IPS DF 6.9 (cell line): ENCODE data around the gene PPIL4.
A peak's percentile ranks its signal among the peaks of the same experiment; 100 is the strongest.

Experiments used
- DNase-seq: peaks from one replicate; pipeline ENCODE4 v3.0.0-alpha.2; 2013; ENCODE audit warnings: low read depth, low spot score
- H3K27ac ChIP-seq: one replicate; pipeline ENCODE4 v1.5.1; 2013; ENCODE audit warnings: low read length, control low read depth
- H3K27me3 ChIP-seq: 2 replicates; pipeline ENCODE4 v1.6.1; 2013; ENCODE audit warnings: mild to moderate bottlenecking, low read length; ENCODE audit not compliant: control insufficient read depth, insufficient read depth
- H3K36me3 ChIP-seq: 2 replicates; pipeline ENCODE4 v1.6.1; 2013; ENCODE audit warnings: low read length; ENCODE audit not compliant: control insufficient read depth, insufficient read depth
- H3K4me1 ChIP-seq: 2 replicates; pipeline ENCODE4 v1.6.1; 2013; ENCODE audit warnings: low read length; ENCODE audit not compliant: control insufficient read depth, insufficient read depth
- H3K4me3 ChIP-seq: 2 replicates; pipeline ENCODE4 v1.5.1; 2013; ENCODE audit warnings: mild to moderate bottlenecking, low read length
- H3K9me3 ChIP-seq: 2 replicates; pipeline ENCODE4 v1.6.1; 2013; ENCODE audit warnings: low read length, inconsistent platforms; ENCODE audit not compliant: control insufficient read depth, insufficient read depth
- WGBS: extraction: QIAGEN DNeasy Blood & Tissue Kit; methylation state at CpG from one replicate; pipeline ENCODE4 v1.1.7; 2013; ENCODE audit warnings: mixed read lengths, missing lambda C conversion rate; ENCODE audit not compliant: insufficient read length, insufficient coverage; 5-methylcytosine and 5-hydroxymethylcytosine counted together

Gene PPIL4

DNA sequence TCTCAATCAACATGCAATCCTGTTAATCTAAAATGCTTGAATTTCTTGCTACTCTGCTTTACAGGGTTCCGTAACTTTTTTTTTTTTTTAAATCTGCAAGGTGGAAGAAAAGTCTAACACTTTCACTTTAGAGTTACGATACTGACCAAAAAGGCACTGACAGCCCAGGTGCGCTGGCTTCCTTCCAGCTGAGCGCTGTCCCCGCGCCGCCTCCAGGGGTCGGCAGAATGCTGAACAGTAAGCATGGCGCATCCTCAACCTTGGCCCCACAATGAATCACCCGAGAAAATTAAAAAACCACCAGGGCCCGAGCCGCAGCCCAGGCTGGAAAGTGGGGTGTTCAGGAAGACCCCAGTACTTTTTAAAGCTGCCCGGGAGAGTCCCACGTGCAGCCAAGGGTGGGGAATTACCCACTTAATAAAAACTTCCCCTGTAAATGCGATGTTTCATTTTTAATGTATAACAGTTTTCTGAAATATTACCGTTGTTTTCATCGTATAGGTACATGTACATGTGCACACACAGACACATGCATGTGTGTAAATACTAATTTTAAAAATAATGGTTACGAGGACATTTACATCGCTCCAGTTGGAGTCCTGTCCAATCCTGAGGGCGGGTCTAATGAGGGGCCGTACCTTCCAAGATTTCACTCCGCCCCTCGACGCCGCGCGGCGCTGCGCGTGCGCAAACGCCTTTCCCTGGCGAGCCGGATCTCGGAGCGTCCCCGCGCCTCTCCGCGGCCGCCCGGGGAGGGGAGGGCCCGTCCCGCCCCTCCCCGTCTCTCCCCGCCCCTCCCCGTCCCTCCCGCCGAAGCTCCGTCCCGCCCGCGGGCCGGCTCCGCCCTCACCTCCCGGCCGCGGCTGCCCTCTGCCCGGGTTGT is 19.9 kb upstream of the PPIL4 start, which contains the start of gene GINM1:
Gene GINM1, plus strand, starts transcription at position 849 of the 883 bp plus-strand sequence. CDS start 40 bp downstream, outside the sequence.
- no CpG with 5 or more reads among the region's 59 CpGs for WGBS
- Histone ChIP-seq H3K27me3 (no peaks in the 10 kb centered on the region), H3K9me3 (no peaks in the 10 kb centered on the region), H3K4me1 (no peaks in the 10 kb centered on the region), H3K36me3 (no peaks in the 10 kb centered on the region; the same call in 1 of the 2 replicates), H3K4me3 (peak within 1 kb of the TSS; percentile 69), H3K27ac (no peak within 1 kb of the TSS)
- peak; percentile 89 for DNase-seq

GRCh38 chr6:149563928-149564325 is 18.1 kb upstream of the PPIL4 start:
- no peaks in the 10 kb centered on the region for H3K4me1 ChIP-seq
- DNase-seq = no peak
- WGBS = no CpG with 5 or more reads among the region's 3 CpGs
- no peak overlapping the region for H3K4me3 ChIP-seq
- H3K36me3 ChIP-seq = no peaks in the 10 kb centered on the region; the same call in 1 of the 2 replicates
- H3K27ac ChIP-seq = no peak overlapping the region
- H3K9me3 ChIP-seq = no peaks in the 10 kb centered on the region
- H3K27me3 ChIP-seq = no peaks in the 10 kb centered on the region

GRCh38 chr6:149563203-149563927 is 17.5 kb upstream of the PPIL4 start:
- no peak overlapping the region for H3K27ac ChIP-seq
- no peaks in the 10 kb centered on the region for H3K4me1 ChIP-seq
- H3K9me3 ChIP-seq = no peaks in the 10 kb centered on the region
- no peaks in the 10 kb centered on the region for H3K27me3 ChIP-seq
- H3K4me3 ChIP-seq = no peak overlapping the region
- H3K36me3 ChIP-seq = no peaks in the 10 kb centered on the region; the same call in 1 of the 2 replicates
- no CpG with 5 or more reads among the region's 5 CpGs for WGBS
- DNase-seq = no peak

GRCh38 chr6:149560736-149561135 is 14.9 kb upstream of the PPIL4 start:
- Histone ChIP-seq H3K4me3 (no peak overlapping the region), H3K9me3 (no peaks in the 10 kb centered on the region), H3K27ac (no peak overlapping the region), H3K27me3 (no peaks in the 10 kb centered on the region), H3K4me1 (no peaks in the 10 kb centered on the region), H3K36me3 (no peaks in the 10 kb centered on the region)
- DNase-seq = no peak
- no CpG with 5 or more reads among the region's 3 CpGs for WGBS

DNA sequence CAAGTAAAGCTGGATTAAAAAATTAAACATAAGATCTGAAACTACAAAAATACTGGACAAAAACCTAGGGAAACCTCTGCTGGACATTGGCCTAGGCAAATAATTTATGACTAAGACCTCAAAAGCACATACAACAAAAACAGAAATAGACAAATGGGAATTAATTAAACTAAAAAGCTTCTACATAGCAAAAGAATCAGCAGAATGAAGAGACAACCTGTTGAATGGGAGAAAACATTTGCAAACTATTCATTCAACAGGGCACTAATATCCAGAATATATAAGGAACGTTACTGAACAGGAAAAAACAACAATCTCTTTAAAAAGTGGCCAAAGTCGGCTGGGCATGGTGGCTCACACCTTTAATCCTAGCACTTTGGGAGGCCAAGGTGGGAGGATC is 13.5 kb upstream of the PPIL4 start:
- H3K36me3 ChIP-seq = no peaks in the 10 kb centered on the region
- no peaks in the 10 kb centered on the region for H3K9me3 ChIP-seq
- no peaks in the 10 kb centered on the region for H3K27me3 ChIP-seq
- WGBS = no CpG with 5 or more reads among the region's 2 CpGs
- H3K27ac ChIP-seq = no peak overlapping the region
- DNase-seq = no peak
- no peaks in the 10 kb centered on the region for H3K4me1 ChIP-seq
- no peak overlapping the region for H3K4me3 ChIP-seq

GRCh38 chr6:149558029-149558428 is 12.2 kb upstream of the PPIL4 start:
- Histone ChIP-seq H3K36me3 (no peaks in the 10 kb centered on the region), H3K4me3 (no peak overlapping the region), H3K27me3 (no peaks in the 10 kb centered on the region), H3K9me3 (no peaks in the 10 kb centered on the region), H3K27ac (no peak overlapping the region), H3K4me1 (no peaks in the 10 kb centered on the region)
- no peak for DNase-seq

DNA sequence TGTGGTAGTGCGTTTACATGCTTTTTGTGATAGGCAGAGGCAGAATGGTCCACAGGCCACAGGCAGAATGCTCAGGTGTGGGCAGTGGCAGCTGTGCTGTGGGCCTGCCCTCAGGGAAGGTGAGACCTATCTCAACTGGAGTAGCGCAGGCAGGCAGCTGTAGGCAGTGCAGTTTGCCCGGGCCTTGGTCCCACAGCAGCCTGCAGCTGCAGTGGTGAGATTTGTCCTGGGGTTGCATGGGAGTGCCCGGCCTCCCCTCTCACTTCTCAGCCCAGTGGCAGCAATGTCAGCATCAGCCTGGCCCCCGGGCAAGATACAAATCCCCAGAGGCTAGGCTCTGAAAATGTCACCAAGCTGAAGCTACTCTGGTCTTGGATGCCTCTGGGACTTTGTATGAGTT is 6.1 kb upstream of the PPIL4 start:
- H3K9me3 ChIP-seq = no peaks in the 10 kb centered on the region
- no peaks in the 10 kb centered on the region for H3K4me1 ChIP-seq
- no peak overlapping the region for H3K27ac ChIP-seq
- DNase-seq = no peak
- WGBS = no CpG with 5 or more reads among the region's 5 CpGs
- no peaks in the 10 kb centered on the region for H3K27me3 ChIP-seq
- H3K4me3 ChIP-seq = no peak overlapping the region
- H3K36me3 ChIP-seq = no peaks in the 10 kb centered on the region

DNA sequence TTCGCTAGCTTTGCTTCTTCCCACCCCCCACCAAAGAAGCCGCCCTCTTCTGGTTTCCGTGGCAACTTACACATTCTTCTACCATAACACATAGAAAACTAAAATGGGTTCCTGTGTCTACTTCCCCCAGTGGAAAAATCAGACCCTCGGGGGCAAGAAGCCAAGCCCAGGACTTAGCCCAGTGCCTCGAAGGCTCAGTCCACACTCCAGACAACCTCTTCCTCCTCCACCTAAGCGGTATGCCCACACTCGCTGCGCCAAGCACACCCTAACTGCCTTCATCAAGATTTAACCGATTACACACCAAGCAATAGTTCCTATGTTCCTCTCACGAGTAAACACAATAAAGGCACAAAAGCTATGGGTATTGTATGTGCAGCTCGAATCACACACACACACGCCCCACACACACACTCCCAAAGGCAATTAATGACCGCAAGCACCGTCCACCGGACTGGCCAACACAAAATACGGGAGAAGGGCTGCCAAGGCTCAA is 537 bp downstream of the PPIL4 start:
- no CpG with 5 or more reads among the region's 16 CpGs for WGBS
- no peak overlapping the region for H3K27ac ChIP-seq

DNA sequence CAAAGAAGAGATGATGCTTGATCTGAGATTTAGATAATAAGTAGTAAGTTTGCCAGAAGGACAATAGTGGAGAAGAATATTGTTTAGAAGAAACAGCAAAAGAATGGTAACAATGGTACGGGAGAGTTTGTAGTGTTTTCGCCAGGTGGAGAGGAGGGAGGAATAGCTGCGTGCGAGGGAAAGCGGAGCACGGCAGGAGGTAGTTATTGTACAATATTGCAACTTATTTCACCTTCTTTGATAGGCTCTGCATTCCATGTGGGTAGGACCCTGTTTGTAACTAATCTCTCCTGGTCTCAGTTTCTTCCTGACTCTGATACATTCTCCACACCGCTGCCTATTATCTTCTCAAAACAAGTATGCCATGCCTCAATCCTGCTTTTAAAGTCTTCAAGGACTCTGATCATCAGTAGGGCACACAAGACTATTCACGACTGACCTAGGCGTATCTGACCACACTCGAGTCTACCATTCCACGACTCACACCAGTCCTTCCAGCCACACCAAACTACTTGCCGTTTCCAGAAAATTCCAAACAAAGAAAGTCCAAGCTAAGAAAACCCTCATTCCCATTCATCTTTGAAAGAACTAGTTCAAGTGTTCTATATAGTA is 1.1 kb downstream of the PPIL4 start:
- Histone ChIP-seq H3K27me3 (no peaks in the 10 kb centered on the region), H3K4me3 (peak overlapping the region; percentile 95; the same call in 1 of the 2 replicates), H3K9me3 (no peaks in the 10 kb centered on the region), H3K4me1 (no peaks in the 10 kb centered on the region), H3K27ac (no peak overlapping the region), H3K36me3 (no peaks in the 10 kb centered on the region)
- no peak for DNase-seq
- WGBS = no CpG with 5 or more reads among the region's 12 CpGs

More for the DNA sequence above, 537 bp downstream of the PPIL4 start:
- Histone ChIP-seq H3K4me3 (peak overlapping the region; percentile 95), H3K27me3 (no peaks in the 10 kb centered on the region), H3K9me3 (no peaks in the 10 kb centered on the region), H3K36me3 (no peaks in the 10 kb centered on the region), H3K4me1 (no peaks in the 10 kb centered on the region)
- DNase-seq = no peak

DNA sequence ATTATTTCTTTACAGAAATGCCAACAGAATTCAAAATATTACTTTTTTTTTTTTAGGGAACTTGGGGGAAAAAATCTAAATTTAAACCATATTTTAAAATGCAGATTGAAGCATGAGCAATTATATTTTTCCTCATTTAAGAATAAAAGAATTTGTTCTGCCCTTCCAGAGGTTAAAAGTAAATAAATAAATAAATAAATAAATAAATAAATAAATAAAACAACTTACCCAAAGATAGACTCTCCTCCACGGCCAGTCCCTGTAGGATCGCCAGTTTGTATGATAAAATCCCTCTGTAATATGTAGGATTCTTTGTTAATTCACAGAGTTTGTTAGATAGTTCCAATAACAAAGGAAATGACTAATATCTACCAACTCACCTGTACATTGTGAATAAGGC is 4.7 kb downstream of the PPIL4 start:
- WGBS = no CpG with 5 or more reads among the region's 2 CpGs
- Histone ChIP-seq H3K9me3 (no peaks in the 10 kb centered on the region), H3K36me3 (peaks cover 4% of the 10 kb centered on the region; the same call in 1 of the 2 replicates), H3K4me3 (no peak overlapping the region), H3K27me3 (no peaks in the 10 kb centered on the region), H3K4me1 (no peaks in the 10 kb centered on the region), H3K27ac (no peak overlapping the region)
- DNase-seq = no peak
